Colon (tissue), 2 donors: ENCODE results near the gene PDE6G.
"Not testable (repeated sequence)": the region's sequence is repeated elsewhere in the genome, so short reads cannot be mapped to it uniquely, and the experiment has no call there.

ENCODE experiments used
- FAIRE-seq: peaks from 2 replicates; lab custom pipeline; 2012; peaks lifted over from hg19 to GRCh38; lab: Jason Lieb, UNC
- donor health status: control.
- donor health status: control.

PDE6G gene

GRCh38 chr17:81635431-81635830, 20.9 kb downstream of the PDE6G start:
- no peak for FAIRE-seq

GRCh38 chr17:81631482-81631881, 24.9 kb downstream of the PDE6G start:
- FAIRE-seq, result no peak

GRCh38 chr17:81630274-81630673, 26.1 kb downstream of the PDE6G start:
- no peak for FAIRE-seq

GRCh38 chr17:81621494-81622130, 34.7 kb downstream of the PDE6G start:
- FAIRE-seq, result no peak

GRCh38 chr17:81618307-81618706, 38.0 kb downstream of the PDE6G start:
- FAIRE-seq, result not testable (repeated sequence)

GRCh38 chr17:81616877-81617276, 39.5 kb downstream of the PDE6G start:
- FAIRE-seq, result no peak

- no peak for FAIRE-seq
These were observed 40.9 kb downstream of the PDE6G start for GRCh38 chr17:81615401-81615930.

GRCh38 chr17:81612172-81612970, 44.0 kb downstream of the PDE6G start:
- FAIRE-seq, result no peak

- no peak for FAIRE-seq
These were observed 46.6 kb downstream of the PDE6G start for GRCh38 chr17:81609541-81610311.

GRCh38 chr17:81608605-81609004, 47.7 kb downstream of the PDE6G start:
- no peak for FAIRE-seq

GRCh38 chr17:81608082-81608481, 48.3 kb downstream of the PDE6G start:
- FAIRE-seq, result no peak

GRCh38 chr17:81607431-81607830, 48.9 kb downstream of the PDE6G start:
- FAIRE-seq, result no peak

GRCh38 chr17:81603846-81604610, 52.3 kb downstream of the PDE6G start:
- no peak for FAIRE-seq

- no peak for FAIRE-seq
These were observed 54.7 kb downstream of the PDE6G start for GRCh38 chr17:81601525-81602120.
